Skeletal muscle satellite cell (primary cell): ENCODE results near the gene RPL10A.
"Not testable (repeated sequence)": the region's sequence is repeated elsewhere in the genome, so short reads cannot be mapped to it uniquely, and the experiment has no call there.

Experiments
- H3K27me3 ChIP-seq: 2 replicates; pipeline ENCODE4 v1.7.0; 2013; ENCODE audit warnings: low read length; ENCODE audit not compliant: control insufficient read depth, insufficient read depth
- H3K36me3 ChIP-seq: 2 replicates; pipeline ENCODE4 v1.7.0; 2013; ENCODE audit warnings: mild to moderate bottlenecking, control low read depth, low read length; ENCODE audit not compliant: insufficient read depth
- H3K4me1 ChIP-seq: 2 replicates; pipeline ENCODE4 v1.7.0; 2013; ENCODE audit warnings: low read length; ENCODE audit not compliant: control insufficient read depth, insufficient read depth
- H3K4me2 ChIP-seq: 2 replicates; pipeline ENCODE4 v1.7.0; 2013; ENCODE audit warnings: mild to moderate bottlenecking, low read length
- H3K4me3 ChIP-seq: 2 replicates; pipeline ENCODE4 v1.7.0; 2013; ENCODE audit warnings: low read length
- H3K9ac ChIP-seq: 2 replicates; pipeline ENCODE4 v1.7.0; 2013; ENCODE audit warnings: mild to moderate bottlenecking, low read depth, low read length, moderate library complexity
- H3K9me3 ChIP-seq: replicated peaks from 2 replicates; pipeline ENCODE4 v1.7.0; 2013; ENCODE audit warnings: mild to moderate bottlenecking, control low read depth, low read length

RPL10A gene

GRCh38 chr6:35435074-35435837 is 32.9 kb upstream of the RPL10A start:
- Histone ChIP-seq H3K27me3 (no peaks in the 10 kb centered on the region), H3K9me3 (peaks cover 2% of the 10 kb centered on the region), H3K9ac (no peak overlapping the region), H3K36me3 (no peaks in the 10 kb centered on the region), H3K4me2 (no peak overlapping the region), H3K4me3 (no peak overlapping the region), H3K4me1 (peaks cover 8% of the 10 kb centered on the region)

- Histone ChIP-seq H3K4me3 (no peak overlapping the region), H3K9ac (no peak overlapping the region), H3K4me2 (no peak overlapping the region), H3K9me3 (no peaks in the 10 kb centered on the region), H3K27me3 (no peaks in the 10 kb centered on the region), H3K4me1 (peaks cover 8% of the 10 kb centered on the region), H3K36me3 (no peaks in the 10 kb centered on the region)
Measured at GRCh38 chr6:35436071-35436857, 31.9 kb upstream of the RPL10A start.

GRCh38 chr6:35438378-35439065 is 29.7 kb upstream of the RPL10A start:
- H3K4me3 ChIP-seq, H3K4me2 ChIP-seq, H3K4me1 ChIP-seq, H3K9me3 ChIP-seq, H3K27me3 ChIP-seq, H3K9ac ChIP-seq, H3K36me3 ChIP-seq: not testable (repeated sequence)

GRCh38 chr6:35439308-35439707 is 28.9 kb upstream of the RPL10A start:
- Histone ChIP-seq H3K4me3 (no peak overlapping the region), H3K27me3 (no peaks in the 10 kb centered on the region), H3K4me1 (peaks cover 9% of the 10 kb centered on the region), H3K36me3 (no peaks in the 10 kb centered on the region), H3K9me3 (no peaks in the 10 kb centered on the region), H3K4me2 (no peak overlapping the region), H3K9ac (no peak overlapping the region)

- Histone ChIP-seq H3K27me3 (no peaks in the 10 kb centered on the region), H3K9ac (no peak overlapping the region), H3K4me2 (no peak overlapping the region), H3K4me1 (peaks cover 7% of the 10 kb centered on the region), H3K9me3 (no peaks in the 10 kb centered on the region), H3K4me3 (no peak overlapping the region), H3K36me3 (no peaks in the 10 kb centered on the region)
Measured at GRCh38 chr6:35441205-35441604, 27.0 kb upstream of the RPL10A start.

- Histone ChIP-seq H3K4me3 (no peak overlapping the region), H3K27me3 (no peaks in the 10 kb centered on the region), H3K36me3 (no peaks in the 10 kb centered on the region), H3K4me1 (peaks cover 7% of the 10 kb centered on the region), H3K9ac (no peak overlapping the region), H3K9me3 (no peaks in the 10 kb centered on the region), H3K4me2 (no peak overlapping the region)
Measured at GRCh38 chr6:35441642-35442041, 26.6 kb upstream of the RPL10A start.

- Histone ChIP-seq H3K36me3 (no peaks in the 10 kb centered on the region), H3K4me3 (no peak overlapping the region), H3K4me1 (peaks cover 7% of the 10 kb centered on the region), H3K9me3 (no peaks in the 10 kb centered on the region), H3K27me3 (no peaks in the 10 kb centered on the region), H3K4me2 (no peak overlapping the region), H3K9ac (no peak overlapping the region)
Measured at GRCh38 chr6:35442693-35443092, 25.5 kb upstream of the RPL10A start.

GRCh38 chr6:35443341-35444030 is 24.7 kb upstream of the RPL10A start:
- Histone ChIP-seq H3K27me3 (no peaks in the 10 kb centered on the region), H3K4me1 (peaks cover 7% of the 10 kb centered on the region), H3K4me2 (no peak overlapping the region), H3K4me3 (no peak overlapping the region), H3K9ac (no peak overlapping the region), H3K36me3 (no peaks in the 10 kb centered on the region), H3K9me3 (no peaks in the 10 kb centered on the region)

- H3K4me3 ChIP-seq = no peak overlapping the region
- H3K27me3 ChIP-seq = no peaks in the 10 kb centered on the region
- H3K9ac ChIP-seq = no peak overlapping the region
- H3K9me3 ChIP-seq = no peaks in the 10 kb centered on the region
- peaks cover 7% of the 10 kb centered on the region for H3K4me1 ChIP-seq
- H3K4me2 ChIP-seq = no peak overlapping the region
- no peaks in the 10 kb centered on the region for H3K36me3 ChIP-seq
Measured at GRCh38 chr6:35445691-35446090, 22.5 kb upstream of the RPL10A start.

GRCh38 chr6:35448191-35448590 is 20.0 kb upstream of the RPL10A start:
- no peak overlapping the region for H3K9ac ChIP-seq
- H3K9me3 ChIP-seq = no peaks in the 10 kb centered on the region
- H3K4me1 ChIP-seq = peaks cover 18% of the 10 kb centered on the region
- no peaks in the 10 kb centered on the region for H3K27me3 ChIP-seq
- H3K4me3 ChIP-seq = no peak overlapping the region
- no peak overlapping the region for H3K4me2 ChIP-seq
- H3K36me3 ChIP-seq = no peaks in the 10 kb centered on the region

- H3K9me3 ChIP-seq = no peaks in the 10 kb centered on the region
- no peak overlapping the region for H3K4me2 ChIP-seq
- H3K4me1 ChIP-seq = peaks cover 27% of the 10 kb centered on the region
- H3K27me3 ChIP-seq = no peaks in the 10 kb centered on the region
- no peak overlapping the region for H3K4me3 ChIP-seq
- no peaks in the 10 kb centered on the region for H3K36me3 ChIP-seq
- no peak overlapping the region for H3K9ac ChIP-seq
Measured at GRCh38 chr6:35449287-35449881, 18.8 kb upstream of the RPL10A start.
